ENCODE measurements around the gene PTPN23.
"Not testable (repeated sequence)": the region's sequence is repeated elsewhere in the genome, so short reads cannot be mapped to it uniquely, and the experiment has no call there.

The PTPN23 gene

DNA sequence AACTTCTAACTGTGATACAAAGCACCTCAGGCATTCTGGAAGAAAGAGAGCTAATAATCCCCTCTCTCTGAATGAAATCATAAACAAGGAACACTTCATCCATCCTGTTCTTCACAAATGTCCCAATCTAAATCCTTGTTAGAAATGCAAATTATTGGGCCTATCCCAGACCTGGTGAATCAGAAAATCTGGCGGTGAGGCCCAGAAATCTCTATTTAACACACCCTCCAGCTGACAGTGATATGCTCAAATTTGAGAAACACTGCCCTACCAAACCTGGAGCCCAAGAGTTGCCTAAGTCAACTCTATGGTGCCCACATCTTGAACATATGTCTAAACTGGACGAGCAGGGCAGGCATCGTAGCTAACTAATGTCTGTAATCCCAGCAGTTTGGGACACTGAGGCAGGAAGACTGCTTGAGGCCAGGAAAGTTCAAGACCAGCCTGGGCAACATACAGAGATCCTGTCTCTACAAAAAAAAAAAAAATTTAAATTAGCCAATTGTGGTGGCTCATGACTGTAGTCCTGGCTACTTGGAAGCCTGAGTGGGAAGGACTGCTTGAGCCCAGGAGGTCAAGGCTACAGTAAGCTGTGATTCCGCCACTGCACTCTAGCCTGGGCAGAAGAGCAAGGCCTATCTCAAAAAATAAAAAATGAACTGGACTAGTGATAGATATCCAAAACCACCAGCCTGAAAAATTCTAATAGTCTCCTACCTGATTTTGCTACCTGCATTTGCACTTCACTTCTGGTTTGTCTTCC is 71.8 kb downstream of the PTPN23 start:
- no peak for DNase-seq (ENCODE audit: low spot score)

DNA sequence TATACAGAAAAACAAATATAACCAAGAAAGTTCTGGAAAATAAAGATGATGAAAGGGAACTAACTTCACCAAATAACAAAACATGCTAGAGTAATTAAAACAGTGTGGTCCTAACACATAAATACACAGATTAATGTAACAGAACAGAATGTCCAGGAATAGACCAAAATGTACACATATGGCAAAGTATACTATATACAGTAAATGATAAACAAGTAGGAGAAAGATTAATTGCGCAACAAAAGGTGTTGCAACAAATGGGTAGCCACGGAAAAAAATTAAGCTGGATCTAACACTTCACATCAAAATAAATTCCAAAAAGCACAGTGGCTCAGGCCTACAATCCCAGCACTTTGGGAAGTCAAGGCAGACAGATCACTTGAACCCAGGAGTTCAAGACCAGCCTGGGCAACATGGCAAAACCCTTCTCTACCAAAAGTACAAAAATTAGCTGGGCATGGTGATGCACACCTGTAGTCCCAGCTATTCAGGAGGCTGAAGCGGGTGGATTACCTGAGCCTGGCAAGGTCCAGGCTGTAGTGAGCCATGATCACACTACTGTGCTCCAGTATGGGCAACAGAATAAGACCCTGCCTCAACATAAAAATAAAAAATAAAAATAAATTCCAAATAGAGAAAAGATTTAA is 75.1 kb downstream of the PTPN23 start:
- no peak for DNase-seq (ENCODE audit: low spot score)

DNA sequence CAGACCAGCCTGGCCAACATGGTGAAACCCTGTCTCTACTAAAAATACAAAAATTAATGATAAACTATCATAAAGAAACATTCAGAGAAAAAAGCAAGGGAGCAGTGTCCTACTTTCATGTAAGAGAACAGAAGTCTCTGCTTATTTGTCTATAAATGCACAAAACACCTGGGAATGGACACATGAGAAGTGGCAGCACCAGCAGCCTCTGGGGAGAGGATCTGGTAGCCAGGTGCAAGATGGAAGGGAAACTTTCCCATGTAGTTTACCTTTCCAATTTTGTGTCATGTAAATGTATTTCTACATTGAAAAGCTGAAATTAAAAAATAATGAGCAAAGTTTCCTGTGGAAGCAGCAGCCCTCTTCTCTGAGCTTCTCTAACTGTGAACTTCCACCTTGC is 76.2 kb downstream of the PTPN23 start:
- no peak for DNase-seq (ENCODE audit: low spot score)

DNA sequence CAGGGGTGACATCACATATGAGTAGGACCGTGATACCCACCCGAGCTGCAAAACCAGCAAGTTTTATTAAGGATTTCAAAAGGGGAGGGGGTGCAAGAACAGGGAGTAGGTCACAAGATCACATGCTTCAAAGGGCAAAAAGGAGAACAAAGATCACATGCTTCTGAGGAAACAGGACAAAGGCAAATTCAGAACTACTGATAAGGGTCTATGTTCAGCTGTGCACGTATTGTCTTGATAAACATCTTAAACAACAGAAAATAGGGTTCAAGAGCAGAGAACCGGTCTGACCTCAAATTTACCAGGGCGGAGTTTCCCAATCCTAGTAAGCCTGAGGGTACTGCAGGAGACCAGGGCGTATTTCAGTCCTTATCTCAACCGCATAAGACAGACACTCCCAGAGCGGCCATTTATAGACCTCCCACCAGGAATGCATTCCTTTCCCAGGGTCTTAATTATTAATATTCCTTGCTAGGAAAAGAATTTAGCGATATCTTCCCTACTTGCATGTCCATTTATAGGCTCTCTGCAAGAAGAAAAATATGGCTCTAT is 78.8 kb downstream of the PTPN23 start:
- not testable (repeated sequence) for DNase-seq (ENCODE audit: low spot score)
